HEK293T (cell line): ENCODE data around the gene ATP5PD.

Experiments
- HDGF ChIP-seq: fragments of 450-650 bp; IDR thresholded peaks from 2 replicates; pipeline ENCODE4 v1.6.1; 2017; ENCODE audit warnings: antibody characterized with exemption, borderline replicate concordance
- SP1 ChIP-seq: fragments of 450-650 bp; IDR thresholded peaks from 2 replicates; pipeline ENCODE4 v1.6.1; 2017

DNA sequence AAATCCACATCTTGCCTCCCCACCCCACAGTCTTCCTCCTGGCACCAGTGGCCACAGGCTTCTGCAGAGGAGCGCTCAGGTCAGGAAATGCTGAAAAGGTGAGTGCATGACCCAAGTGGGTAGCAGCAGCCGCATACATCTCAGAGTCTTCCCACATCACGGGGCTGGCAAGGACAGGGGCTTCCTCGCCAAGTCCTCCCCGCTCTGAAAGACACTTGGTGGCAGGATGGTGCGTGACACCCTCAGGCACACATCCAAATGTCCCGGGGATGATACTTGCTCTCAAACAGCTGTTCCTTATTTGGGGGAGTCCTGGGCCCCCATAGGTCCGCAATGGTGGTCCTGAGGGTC, 32.2 kb upstream of the ATP5PD start:
- TF ChIP-seq SP1 = no peak
- TF ChIP-seq HDGF = no peak
